ENCODE data around the gene TIGD4.
A peak's percentile ranks its signal among the peaks of the same experiment; 100 is the strongest.
"Not testable (repeated sequence)": the region's sequence is repeated elsewhere in the genome, so short reads cannot be mapped to it uniquely, and the experiment has no call there.

The TIGD4 gene

DNA sequence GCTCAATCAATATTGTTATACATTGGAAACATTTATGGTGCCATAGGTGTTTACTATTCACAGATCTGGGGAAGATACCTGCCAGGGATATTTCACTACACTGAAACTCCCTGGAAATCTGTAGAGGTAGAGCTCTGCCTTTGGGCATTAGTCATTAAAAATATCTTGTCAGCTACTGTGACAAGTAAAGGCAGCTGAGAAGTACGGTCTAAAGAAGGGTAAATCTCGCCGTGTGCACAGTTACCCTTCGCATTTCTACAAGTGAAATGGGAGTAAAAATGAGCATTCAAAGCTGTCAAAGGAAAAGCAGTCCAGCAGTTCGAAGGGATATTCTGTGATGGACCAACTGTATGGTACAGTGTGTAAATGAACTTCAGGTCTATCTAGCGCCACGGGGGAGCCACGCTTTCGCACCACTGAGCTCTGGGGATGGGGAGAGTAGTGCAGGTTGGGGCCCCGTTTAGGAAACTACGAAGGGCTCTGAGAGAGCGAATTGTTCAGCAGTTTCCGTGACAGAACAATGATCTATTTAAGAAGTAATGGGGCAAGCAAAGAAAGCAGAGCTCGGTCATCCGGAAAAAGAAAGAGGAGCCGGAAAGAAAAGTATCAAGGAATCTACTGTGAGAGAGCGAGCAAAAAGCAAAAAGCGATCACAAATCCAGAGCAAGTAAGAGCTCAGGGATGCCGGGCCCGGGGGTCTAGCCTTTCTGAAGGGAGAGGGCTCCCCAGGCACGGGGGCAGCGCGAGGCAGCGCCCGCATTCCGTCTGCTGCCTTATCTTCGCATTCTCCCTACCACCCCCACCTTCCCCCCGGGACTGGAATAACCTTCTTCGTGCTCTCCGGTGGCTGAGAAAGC, 646 bp downstream of the TIGD4 start:
- peak; percentile 41 for DNase-seq

DNA sequence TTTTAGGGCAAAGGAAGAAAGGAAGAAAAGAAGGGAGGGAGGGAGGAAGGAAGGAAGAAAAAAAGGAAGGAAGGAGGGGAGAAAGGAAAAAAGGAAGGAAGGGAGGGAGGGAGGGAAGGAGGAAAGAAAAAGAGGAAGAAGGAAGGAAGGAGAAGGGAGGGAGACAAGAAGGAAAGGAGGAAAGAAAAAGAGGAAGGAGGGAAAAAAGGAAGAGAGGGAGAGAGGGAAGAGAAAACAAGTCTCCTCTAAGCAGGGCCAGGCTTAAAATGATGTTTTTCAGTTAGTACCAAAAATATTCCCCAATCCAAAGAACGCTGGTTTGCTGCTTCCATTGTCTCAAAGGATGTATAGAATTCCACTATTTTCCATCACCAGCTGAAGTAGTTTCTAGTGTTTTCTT, 2.0 kb downstream of the TIGD4 start:
- no peak for DNase-seq

DNA sequence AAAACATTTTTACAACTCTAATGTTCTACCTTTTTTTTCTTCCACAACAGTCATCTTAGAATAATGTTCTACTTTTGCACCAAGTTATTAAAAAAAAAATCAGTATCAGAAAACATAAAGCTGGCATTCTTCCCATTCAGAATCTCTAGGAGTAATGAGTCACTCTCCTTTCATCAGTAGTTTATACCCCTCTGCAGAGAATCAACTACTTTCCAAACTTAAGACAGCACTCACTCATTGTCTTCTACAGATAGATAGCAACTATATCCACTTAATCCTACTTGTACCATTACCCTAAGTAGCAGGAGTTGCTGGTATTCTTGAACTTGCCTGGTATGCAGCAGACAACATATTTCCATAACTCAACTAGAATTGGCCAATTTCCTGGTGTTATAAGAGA, 3.2 kb downstream of the TIGD4 start:
- no peak for DNase-seq

DNA sequence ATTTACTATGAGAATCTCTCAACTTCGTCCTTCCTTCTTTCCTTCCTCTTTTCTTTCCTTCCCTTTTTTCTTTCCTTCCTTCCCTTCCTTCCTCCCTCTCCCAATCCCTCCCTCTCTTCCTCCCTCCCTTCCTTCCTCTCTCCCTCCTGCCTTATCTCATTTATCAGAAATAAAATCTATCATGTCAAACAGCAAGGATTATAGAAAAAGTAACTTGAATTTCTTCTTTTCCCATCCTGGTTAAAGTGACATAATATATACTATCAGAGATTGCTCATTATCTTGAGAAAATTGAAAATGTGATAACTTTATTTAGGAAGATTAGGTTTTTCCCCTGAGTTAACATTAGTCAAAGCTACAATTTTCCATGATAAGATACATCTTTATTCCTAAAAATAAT, 5.6 kb downstream of the TIGD4 start:
- DNase-seq: no peak

DNA sequence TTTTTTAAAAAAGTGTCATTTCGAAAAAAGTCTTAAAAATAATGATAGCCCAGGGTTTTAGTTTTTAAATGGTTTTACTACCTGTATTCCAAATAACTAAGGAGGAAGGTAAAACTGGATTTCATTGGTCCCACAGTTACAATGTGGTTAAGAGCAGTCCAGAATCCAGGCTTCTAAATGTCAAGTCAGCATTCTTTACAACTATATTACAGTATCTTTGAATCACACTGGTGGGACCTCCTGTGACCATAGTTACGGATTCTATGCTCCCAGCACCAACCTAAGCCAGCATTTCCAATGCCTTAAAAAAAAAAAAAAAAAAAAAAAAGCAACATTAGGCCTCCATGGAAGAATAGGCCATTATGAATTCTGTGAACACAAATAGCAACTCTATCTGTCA, 6.2 kb downstream of the TIGD4 start:
- no peak for DNase-seq

DNA sequence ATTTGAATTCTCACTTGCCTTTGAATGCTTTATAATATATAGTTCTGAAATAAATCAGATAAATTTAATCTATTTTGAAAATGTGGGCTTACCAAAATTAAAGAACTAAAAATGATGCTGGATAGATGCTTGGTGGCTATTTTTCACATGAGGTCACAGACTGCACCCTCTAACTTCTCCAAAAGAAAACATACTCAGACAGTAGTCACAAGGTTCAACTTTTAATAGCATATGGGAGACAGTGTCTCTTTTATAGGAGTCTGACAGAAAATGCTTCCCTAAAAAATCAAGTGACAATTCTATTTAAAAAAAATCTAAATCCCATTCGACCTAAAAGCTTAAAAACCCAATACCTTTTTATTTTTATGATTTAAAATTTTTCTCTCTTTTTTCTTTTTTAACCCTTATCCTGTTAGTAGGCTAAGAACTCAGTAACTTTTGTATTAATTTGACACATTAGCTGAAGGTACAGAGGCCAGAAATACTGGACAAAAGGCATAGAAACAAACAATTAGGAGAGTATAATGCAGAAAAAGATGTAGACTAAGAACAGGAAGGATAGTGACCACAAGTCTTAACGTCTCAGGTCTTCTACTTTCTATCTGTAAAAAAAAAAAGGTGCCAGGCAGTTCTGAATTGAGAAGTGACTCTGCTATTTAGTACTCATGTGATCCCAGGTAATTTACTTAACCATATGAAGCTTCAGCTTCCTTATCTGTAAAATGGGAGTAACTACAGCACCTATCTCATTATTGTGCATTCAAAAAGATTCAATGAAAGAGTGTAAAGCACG, 7.6 kb downstream of the TIGD4 start:
- DNase-seq: no peak

DNA sequence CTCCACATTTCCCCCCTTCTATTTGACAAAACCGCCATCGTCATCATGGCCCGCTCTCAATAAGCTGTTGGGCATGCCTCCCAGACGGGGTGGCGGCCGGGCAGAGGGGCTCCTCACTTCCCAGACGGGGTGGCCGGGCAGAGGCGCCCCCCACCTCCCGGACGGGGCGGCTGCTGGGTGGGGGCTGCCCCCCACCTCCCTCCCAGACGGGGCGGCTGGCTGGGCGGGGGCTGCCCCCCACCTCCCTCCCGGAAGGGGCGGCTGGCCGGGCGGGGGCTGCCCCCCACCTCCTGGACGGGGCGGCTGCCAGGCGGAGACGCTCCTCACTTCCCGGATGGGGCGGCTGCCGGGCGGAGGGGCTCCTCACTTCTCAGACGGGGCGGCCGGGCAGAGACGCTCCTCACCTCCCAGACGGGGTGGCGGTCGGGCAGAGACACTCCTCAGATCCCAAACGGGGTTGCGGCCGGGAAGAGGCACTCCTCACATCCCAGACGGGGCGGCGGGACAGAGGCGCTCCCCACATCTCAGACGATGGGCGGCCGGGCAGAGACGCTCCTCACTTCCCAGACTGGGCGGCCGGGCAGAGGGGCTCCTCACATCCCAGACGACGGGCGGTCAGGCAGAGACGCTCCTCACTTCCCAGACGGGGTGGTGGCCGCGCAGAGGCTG, 14.3 kb downstream of the TIGD4 start:
- DNase-seq: not testable (repeated sequence)

DNA sequence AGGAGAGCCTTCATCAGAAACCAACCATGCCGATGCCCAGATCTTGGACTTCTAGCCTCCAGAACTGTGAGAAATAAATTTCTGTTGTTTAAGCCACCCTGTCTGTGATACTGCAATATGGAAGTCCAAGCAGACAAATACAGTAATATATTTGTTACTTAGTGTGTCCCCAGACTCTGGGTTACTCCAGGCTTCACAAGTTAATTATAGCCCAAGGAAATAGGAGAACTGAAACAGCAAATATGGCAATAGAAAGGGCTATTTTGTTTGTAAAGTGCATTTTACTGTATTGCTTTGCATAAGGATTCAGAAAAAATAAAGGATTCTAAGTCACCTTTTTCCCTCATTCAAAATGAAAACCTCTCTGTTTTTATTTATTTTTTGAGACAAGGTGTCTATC, 15.7 kb downstream of the TIGD4 start:
- no peak for DNase-seq

DNA sequence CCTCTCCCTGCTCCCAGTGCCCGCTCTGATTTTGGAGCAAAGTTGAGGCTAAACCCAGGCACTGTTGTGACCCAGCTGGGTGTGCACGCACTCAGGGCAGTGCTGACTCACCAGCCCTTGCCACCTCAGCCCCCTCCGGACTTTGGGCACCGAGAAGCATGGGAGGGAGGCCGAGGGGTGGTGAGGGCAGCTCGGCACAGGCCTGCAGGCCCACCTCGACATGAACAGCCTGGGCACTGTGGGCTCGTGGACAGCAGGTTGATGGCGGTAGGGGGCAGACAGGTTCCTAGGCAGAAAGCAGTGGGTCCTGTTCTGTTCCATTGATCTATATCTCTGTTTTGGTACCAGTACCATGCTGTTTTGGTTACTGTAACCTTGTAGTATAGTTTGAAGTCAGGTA, 30.9 kb downstream of the TIGD4 start:
- DNase-seq: no peak

DNA sequence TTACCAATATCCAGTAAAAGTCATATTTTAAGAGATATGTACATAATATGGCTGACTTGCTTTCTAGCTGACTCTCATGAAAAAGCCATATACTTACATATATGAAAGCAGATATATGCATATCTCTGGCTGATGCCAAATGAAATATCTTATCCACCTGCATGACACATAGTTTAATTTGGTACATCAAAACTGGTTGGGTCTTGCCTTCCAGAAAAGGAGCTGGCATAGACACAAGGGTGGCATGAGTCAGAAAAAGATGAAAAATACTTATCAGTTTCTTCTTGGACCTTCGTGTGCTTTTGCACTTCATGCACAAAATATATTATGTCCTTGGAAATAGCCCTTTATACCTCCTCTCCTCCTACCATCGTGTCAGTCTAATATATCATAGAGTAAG, 32.1 kb downstream of the TIGD4 start:
- DNase-seq: no peak

DNA sequence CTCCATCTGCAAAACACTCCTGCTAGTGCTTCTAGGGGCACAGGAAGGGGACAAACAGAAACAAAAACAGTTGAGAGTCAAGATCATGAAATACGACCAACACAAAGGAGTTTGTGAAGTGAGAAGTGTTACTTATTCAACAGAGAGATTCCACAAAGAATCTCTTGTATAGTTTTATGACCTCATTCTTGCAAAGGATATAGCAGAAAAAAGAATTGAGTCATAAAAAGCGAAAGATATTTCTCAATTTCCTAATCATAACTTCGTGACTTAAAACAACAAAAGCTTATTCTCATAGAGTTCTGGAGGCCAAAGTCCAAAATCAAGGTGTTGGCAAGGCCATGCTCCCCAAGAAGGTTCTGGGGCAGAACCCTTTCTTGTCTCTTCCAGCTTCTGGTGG, 40.7 kb downstream of the TIGD4 start:
- DNase-seq: no peak

DNA sequence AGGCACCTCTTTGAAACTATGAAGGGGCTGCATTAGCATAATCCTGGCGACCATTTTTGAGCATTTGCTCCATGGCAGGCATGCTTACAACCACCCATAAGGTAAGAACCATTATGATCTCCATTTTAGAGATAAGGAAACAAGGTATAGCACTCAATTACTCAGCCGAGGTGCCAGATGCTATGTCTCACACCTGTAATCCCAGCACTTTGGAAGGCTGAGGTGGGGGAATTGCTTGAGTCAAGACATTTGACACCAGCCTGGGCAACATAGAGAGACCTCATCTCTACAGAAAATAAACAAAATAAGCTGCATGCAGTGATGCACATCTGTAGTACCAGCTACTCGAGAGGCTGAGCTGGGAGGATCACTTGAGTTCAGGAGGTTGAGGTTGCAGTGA, 43.6 kb downstream of the TIGD4 start:
- peak; percentile 56 for DNase-seq

DNA sequence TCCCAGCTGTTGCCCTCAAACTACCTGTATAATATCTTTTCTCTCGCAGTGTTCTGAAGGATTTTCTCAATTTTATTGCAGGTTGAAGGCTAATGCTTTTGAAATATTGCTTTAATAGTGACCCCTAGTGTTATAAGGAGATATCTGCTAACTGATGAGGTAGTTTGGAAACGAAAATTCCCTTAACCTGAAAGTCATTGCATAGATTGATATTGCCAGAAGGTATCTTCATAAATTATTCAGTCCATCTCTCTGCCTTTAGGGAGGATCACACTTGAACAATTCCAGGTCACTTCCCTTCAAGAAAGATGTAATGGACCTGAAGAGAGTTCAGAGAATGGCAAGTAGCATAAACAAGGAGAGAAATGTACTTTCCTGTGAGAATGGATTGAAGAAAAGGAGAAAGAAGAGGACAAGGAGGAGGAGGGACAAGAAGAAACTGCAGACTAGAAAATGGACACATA, 44.1 kb downstream of the TIGD4 start:
- peak; percentile 52 for DNase-seq

DNA sequence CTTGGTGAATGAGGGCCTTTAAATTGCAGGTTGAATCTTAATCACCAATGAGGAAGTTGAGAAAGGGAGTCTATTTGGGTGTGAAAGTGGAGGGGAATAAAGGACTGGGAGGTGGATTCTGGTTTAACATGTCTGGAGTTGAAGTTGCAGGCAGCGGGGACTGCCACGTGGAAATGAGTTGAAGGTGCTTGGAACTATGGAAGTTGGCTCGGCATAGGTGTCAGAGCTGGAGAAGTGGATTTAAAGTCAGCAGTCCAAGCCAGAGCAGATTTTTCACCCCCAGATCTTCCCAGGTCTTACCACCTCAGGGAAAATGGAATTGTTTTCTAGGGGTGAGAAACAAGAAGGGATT, 44.9 kb downstream of the TIGD4 start:
- no peak for DNase-seq

DNA sequence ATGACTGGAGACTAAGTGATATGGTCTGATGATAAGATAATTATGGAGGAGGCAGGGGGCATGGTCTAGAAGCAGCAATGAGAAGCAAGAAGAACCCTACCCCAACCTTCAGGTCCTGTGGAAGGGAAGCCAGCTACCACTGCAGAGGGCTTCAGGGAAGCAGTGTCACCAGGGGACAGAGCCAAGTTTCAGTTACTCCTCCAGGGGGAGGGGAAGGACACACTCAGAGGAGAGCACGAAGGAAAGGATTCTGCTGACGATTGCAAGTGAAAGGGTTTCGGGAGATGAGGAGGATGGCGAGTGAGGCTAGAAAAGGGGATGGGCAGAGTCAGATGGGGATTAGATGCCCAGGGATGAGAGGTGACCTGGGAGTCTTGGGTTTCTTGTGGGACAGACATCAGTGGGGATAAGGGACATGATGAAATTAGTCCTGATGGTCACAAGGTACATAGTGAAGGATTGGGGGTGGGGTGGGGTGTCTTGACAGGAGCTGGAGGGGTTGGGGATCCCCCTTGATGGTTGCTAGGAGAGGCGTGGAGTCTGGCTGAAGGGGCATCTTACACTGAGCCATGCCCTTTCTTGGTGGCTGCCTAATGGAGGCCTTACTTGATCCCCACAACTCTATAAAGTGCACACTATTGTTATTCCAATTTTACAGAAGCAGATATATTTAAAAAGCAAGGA, 45.4 kb downstream of the TIGD4 start:
- no peak for DNase-seq

DNA sequence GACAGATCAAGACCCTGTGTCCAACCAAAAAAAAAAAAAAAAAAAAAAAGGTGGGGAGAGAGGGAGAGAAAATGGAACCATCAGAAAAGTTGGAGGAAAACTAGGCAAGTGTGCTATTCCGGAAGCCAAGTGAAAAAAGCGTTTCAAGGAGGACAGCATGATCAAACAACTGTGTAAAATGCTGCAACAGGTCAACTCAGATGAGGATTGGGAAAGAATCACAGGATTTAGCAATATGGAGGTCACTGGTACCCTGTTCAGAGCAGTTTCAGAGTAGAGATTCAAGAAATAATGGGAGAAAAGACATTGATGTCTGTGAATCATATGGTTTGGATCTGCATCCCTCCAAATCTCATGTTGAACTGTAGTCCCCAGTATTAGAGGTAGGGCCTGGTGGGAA, 47.5 kb downstream of the TIGD4 start:
- DNase-seq: no peak

DNA sequence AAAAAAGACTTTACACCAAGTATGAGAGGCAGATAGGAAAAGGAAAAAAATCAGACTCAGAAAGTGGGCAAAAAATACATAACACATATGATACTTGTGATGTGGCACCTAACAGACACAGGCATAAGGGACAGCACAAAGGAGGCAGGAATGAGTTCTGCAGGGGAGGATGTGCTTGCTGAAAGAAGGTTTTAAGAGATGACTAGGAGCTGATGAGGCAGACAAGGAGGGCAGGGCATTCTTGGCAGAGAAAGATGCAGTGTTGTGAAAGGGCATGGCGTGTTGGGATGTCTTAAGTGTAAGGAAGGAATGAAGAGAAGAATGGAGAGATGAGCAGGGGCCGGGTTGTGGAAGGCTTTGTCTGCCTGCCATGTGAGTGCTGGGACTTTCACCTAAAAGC, 50.1 kb downstream of the TIGD4 start:
- DNase-seq: no peak

DNA sequence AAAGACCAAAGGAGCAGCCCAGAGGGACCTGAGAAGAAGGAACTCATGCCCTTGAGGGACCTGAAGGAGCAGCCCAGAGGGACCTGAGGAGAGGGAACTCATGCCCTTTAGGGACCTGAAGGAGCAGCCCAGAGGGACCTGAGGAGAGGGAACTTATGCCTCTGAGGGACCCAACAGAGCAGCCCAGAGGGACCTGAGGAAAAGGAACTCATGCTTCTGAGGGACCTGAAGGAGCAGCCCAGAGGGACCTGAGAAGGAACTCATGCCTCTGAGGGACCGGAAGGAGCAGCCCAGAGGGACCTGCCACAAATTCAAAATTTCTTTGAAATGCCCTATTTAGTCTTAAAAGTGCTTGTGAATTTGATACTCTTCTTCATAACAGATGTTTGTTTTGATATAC, 51.2 kb downstream of the TIGD4 start:
- DNase-seq: no peak

DNA sequence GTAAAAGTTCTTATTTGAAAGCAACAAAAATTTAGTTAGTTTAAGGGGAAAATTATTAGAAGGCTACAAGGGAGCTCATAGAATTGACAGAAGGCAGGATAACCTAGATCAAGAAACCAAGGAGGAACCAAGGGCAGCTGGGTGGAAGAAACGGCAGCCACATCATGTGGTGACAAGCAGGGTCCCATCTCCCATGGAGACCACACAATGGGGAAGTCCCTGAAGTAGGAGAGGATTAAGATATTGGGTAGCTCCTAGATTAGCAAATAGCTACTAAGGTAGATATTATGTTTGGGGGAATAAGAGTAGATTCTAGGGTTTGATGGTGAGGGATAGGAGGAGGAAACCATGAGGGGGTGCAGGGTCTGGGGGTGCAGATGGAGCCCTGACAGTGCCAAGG, 51.7 kb downstream of the TIGD4 start:
- no peak for DNase-seq

DNA sequence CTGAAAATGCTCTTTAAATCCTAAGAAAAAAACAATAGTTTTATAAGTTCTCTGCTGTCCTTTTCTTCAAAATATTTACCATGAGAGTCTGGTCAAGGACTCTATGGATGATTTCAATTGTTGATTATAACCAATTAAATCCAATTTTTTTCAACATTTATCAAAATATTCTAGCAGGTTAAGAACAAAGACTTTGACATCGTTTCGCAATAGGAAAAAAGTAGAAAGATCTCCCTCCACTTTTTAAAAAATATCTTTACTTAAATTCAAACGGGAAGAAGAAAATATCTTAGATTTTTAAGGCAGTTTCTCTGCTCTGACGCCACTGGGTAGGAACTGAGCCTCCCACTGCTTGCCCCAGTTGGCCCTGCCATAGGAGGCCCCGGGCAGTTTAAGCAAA, 55.0 kb downstream of the TIGD4 start:
- no peak for DNase-seq

DNA sequence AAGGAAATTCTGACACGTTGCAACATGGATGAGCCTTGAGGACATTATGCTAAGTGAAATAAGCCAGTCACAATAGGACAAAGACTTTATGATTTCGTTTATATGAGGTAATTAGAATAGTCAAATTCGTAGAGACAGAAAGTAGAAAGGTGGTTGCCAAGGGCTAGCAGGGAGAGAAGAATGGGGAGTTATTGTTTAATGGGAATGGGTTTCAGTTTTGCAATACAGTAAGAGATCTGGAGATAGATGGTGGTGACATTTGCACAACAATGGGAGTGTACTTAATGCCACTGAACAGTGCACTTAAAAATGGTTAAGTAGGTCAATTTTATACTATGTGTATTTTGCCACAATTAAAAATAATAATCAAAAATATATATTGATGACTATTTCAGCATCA, 56.3 kb downstream of the TIGD4 start:
- no peak for DNase-seq

DNA sequence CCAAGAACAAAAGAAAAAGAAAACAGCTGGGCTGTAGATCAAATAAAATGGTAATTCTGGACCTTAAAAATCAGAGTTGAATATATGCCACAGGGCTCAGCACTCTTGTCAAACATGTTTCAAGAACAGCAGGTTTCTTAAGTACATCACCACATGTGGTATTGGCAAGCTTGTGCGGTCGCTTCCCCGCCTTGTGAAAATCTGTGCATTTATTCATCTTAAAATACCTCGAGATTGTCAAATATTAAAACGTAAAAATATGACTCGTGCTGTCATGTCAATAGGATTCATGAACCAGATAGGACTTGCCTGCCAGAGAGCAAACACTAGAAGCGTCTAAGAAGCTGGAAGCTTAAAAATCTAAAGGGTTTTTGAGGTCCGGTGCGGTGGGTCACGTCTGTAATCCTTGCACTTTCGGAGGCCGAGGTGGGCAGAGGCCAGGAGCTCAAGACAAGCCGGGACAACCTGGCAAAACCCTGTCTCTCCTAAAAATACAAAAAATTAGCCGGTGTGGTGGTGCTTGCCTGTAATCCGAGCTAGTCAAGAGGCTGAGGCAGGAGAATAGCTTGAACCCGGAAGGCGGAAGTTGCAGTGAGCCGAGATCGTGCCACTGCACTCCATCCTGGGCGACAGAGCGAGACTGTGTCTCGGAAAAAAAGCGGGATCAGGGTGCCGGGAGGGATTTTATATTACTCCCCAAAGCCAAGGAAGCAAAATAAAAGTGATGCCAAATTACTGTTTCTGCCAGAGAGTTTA, 59.6 kb downstream of the TIGD4 start:
- DNase-seq: no peak

Measured in NCI-H2171 treated with DMSO at 0.1 percent for 48 hours (cell line).